Vagina (tissue), 2 donors: ENCODE measurements around the gene MTMR3. TPM values are rescaled to one million over a fixed set of nuclear protein-coding genes. Genes with fewer than 3 reads are reported as not detected.

Experiments
- DNase-seq, 2 donors: peaks; one replicate each; pipeline ENCODE4 v3.0.0-alpha.2; 2017; ENCODE audit errors: extremely low spot score in 2 of 2
- H3K27ac ChIP-seq: fragments of 200-600 bp; sonication (generic); one replicate; pipeline ENCODE4 v1.5.1; 2019
- H3K27me3 ChIP-seq: fragments of 200-600 bp; sonication (generic); one replicate; pipeline ENCODE4 v1.5.1; 2019
- H3K36me3 ChIP-seq, 2 donors: fragments of 200-600 bp; sonication (generic); one replicate each; pipeline ENCODE4 v1.5.1; 2017 to 2019
- H3K4me1 ChIP-seq: fragments of 200-600 bp; sonication (generic); one replicate; pipeline ENCODE4 v1.5.1; 2019
- H3K4me3 ChIP-seq, 2 donors: fragments of 200-600 bp; sonication (generic); 1 replicate in 1 of 2; 2 replicates in 1 of 2; pipeline ENCODE4 v1.5.1; 2016 to 2019
- H3K9me3 ChIP-seq: fragments of 200-600 bp; sonication (generic); one replicate; pipeline ENCODE4 v1.5.1; 2019
- POLR2A ChIP-seq, 2 donors: fragments of 450-650 bp; IDR thresholded peaks; one replicate each; pipeline ENCODE4 v1.6.1; 2017; ENCODE audit warnings: antibody characterized with exemption in 2 of 2, mild to moderate bottlenecking in 2 of 2, moderate library complexity in 2 of 2
- POLR2AphosphoS5 ChIP-seq, 2 donors: sonication (generic); formaldehyde crosslinking; IDR thresholded peaks; one replicate each; pipeline ENCODE4 v1.9.0; 2017; ENCODE audit warnings: antibody characterized with exemption in 2 of 2, mild to moderate bottlenecking in 2 of 2, low read depth in 1 of 2; ENCODE audit not compliant: insufficient read depth in 1 of 2
- intact Hi-C: fragments of 100-400 bp; cut with DNase I; formaldehyde crosslinking; loops from one replicate; pipeline ENCODE4 v1.15.1; 2023
- total RNA-seq: library from RNA; depleted of rRNA; stranded (reverse); fragments of >200 nt; gene quantifications from one replicate; pipeline ENCODE4 v1.2.3, GENCODE V29; 2016
- TF ChIP-seq, protein P1 (sequence below), 3 experiments: fragments of 450-650 bp in 2 of 3; fragments of 200-600 bp in 1 of 3; sonication (generic) in 1 of 3; IDR thresholded peaks; one replicate each; pipeline ENCODE4 v1.5.1; 2017 to 2019; ENCODE audit warnings: antibody characterized with exemption in 3 of 3, mild to moderate bottlenecking in 2 of 3, moderate library complexity in 2 of 3

MTMR3 gene
- total RNA-seq, 1 donor from 2014 or later = 66.8 TPM

DNA sequence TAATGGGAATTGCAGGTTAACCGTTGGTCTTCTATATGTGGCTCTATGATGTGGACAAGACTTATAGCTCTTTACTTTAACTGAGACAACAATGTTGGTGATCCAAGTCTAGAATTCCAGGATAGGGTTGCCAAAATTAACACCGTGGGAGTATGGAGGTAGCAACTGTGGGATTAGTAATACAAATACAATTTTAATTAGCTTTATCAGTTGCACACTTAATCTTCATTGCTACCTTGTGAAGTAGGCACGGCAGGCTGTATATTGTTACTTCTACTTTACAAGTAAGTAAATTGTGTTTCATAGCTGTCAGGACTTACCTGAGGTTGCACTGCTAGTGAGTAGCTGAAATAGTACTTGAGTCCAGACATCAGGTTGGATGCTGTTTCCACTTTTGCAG lies 21.0 kb downstream of the MTMR3 start:
- Histone ChIP-seq H3K36me3 (no peaks in the 10 kb centered on the region), H3K9me3 (no peaks in the 10 kb centered on the region), H3K4me3 (no peak overlapping the region), H3K27ac (no peak overlapping the region), H3K27me3 (no peaks in the 10 kb centered on the region), H3K4me1 (peaks cover 31% of the 10 kb centered on the region)
- DNase-seq = no peak
- intact Hi-C loops = no loop called here
- TF ChIP-seq POLR2AphosphoS5 (IDR thresholded peaks at IDR 0.05; ENCODE audit: insufficient read depth in 1 of 2, low read depth in 1 of 2) (no peak), POLR2A (IDR thresholded peaks at IDR 0.05) (no peak)
- TF ChIP-seq, protein P1, sequence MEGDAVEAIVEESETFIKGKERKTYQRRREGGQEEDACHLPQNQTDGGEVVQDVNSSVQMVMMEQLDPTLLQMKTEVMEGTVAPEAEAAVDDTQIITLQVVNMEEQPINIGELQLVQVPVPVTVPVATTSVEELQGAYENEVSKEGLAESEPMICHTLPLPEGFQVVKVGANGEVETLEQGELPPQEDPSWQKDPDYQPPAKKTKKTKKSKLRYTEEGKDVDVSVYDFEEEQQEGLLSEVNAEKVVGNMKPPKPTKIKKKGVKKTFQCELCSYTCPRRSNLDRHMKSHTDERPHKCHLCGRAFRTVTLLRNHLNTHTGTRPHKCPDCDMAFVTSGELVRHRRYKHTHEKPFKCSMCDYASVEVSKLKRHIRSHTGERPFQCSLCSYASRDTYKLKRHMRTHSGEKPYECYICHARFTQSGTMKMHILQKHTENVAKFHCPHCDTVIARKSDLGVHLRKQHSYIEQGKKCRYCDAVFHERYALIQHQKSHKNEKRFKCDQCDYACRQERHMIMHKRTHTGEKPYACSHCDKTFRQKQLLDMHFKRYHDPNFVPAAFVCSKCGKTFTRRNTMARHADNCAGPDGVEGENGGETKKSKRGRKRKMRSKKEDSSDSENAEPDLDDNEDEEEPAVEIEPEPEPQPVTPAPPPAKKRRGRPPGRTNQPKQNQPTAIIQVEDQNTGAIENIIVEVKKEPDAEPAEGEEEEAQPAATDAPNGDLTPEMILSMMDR (IDR thresholded peaks at IDR 0.05) = no peak

DNA sequence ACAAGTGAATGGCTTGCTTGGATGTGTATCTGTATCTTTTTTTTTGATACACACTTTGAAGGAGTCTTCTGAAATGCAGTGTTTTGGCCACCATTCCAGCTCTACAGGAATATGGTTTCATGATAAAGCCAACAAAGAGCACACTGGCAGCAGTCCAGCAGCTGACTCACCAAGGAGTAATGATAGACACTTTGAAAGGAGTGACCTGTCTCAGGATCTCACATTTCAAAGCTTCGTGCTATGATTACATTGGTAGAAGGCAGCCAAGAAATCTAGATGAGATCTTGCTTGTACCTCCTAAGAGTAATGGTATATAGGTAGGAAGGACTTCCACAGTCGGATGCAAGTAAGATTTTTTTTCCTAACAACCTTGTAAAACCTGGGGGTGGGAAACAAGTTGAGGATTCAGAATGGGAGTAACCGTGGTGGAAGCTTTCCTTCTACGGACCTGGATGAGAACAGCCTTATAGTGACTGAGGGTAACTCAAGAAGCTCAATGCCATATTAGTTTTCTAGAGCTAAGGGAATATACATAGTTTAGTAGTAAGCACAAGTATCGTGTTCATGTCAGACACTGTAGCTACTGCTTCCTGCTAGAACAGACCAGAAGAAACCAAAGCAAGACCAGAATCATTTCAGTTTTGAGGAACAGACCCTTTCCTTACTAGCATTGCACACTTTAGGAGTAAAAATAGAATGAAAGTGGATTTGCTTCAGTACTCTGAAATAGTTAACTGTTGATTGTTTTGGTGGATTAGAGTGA lies 25.0 kb downstream of the MTMR3 start:
- H3K9me3 ChIP-seq = no peaks in the 10 kb centered on the region
- no peak for DNase-seq
- H3K27me3 ChIP-seq = no peaks in the 10 kb centered on the region
- no peaks in the 10 kb centered on the region for H3K36me3 ChIP-seq
- peaks cover 34% of the 10 kb centered on the region for H3K4me1 ChIP-seq
- peak overlapping the region; percentile 14 for H3K27ac ChIP-seq
- intact Hi-C loops = no loop called here
- no peak overlapping the region for H3K4me3 ChIP-seq
- TF ChIP-seq POLR2AphosphoS5 (IDR thresholded peaks at IDR 0.05; ENCODE audit: insufficient read depth in 1 of 2, low read depth in 1 of 2) (peak in 1 of 2 donors; percentile 66), POLR2A (IDR thresholded peaks at IDR 0.05) (no peak)
- TF ChIP-seq, protein P1 (IDR thresholded peaks at IDR 0.05) = no peak

DNA sequence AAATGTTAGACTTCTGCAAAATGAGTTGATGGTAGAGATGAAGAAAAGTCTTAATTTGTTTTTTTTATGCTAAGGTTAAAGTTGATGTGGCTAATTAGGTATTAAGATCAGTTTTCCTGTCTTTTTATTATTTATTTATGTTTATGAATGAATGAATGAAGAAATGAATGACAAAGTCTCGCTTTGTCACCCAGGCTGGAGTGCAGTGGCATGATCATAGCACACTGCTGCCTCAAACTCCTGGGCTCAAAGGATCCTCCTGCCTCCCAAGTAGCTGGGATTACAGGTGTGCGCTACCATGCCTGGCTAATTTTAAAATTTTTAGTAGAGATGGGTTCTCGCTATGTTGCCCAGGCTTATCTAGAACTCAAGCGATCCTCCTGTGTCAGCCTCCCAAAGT lies 29.2 kb downstream of the MTMR3 start:
- Histone ChIP-seq H3K27me3 (no peaks in the 10 kb centered on the region), H3K4me3 (no peak overlapping the region), H3K27ac (no peak overlapping the region), H3K4me1 (peaks cover 71% of the 10 kb centered on the region), H3K9me3 (no peaks in the 10 kb centered on the region), H3K36me3 (no peaks in the 10 kb centered on the region)
- DNase-seq = no peak
- intact Hi-C loops = no loop called here
- TF ChIP-seq POLR2A (IDR thresholded peaks at IDR 0.05) (no peak), POLR2AphosphoS5 (IDR thresholded peaks at IDR 0.05; ENCODE audit: insufficient read depth in 1 of 2, low read depth in 1 of 2) (no peak)
- TF ChIP-seq, protein P1 (IDR thresholded peaks at IDR 0.05) = no peak

DNA sequence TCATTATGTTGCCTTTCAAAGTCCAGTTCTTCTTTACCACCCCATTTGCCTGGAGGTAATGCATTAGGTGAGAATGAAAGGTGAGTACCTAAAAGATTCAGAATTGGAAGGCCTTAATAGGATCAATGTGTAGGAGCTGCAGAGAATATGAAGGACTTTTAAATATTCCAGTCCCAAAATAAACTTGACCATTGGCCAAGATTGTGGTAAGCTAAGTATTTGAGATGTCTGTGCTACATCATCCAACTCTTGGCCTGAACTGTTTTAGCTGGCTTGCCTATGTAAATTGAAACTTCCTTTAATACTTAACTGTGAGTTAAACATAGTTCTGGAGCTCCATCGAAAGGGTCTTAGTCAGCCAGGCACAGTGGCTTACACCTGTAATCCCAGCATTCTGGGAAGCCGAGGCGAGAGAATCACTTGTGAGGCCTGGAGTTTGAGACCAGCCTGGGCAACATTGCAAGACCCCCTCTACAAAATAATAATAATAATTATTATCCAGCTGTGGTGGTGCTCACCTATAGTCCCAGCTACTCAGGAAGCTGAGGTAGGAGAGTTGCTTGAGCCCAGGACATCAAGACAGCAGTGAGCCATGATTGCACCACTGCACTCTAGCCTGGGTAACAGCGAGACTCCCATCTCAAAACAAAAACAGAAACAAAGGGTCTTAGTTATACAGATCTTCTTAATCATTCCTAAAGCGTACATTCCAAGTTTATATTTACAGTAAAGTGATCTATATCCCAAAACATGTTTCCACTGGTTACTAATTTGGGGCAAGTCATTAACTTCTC lies 29.8 kb downstream of the MTMR3 start:
- H3K4me1 ChIP-seq = peaks cover 71% of the 10 kb centered on the region
- intact Hi-C loops = no loop called here
- H3K4me3 ChIP-seq = no peak overlapping the region

More for the DNA sequence above, 29.8 kb downstream of the MTMR3 start:
- Histone ChIP-seq H3K27ac (peak overlapping the region; percentile 17), H3K9me3 (no peaks in the 10 kb centered on the region), H3K27me3 (no peaks in the 10 kb centered on the region), H3K36me3 (no peaks in the 10 kb centered on the region)
- no peak for TF ChIP-seq POLR2A (IDR thresholded peaks at IDR 0.05)
- TF ChIP-seq POLR2AphosphoS5 (IDR thresholded peaks at IDR 0.05; ENCODE audit: insufficient read depth in 1 of 2, low read depth in 1 of 2) = no peak
- TF ChIP-seq, protein P1 (IDR thresholded peaks at IDR 0.05) = no peak
- no peak for DNase-seq
